ENCODE results near the gene IFI35.
"Not testable (repeated sequence)": the region's sequence is repeated elsewhere in the genome, so short reads cannot be mapped to it uniquely, and the experiment has no call there.

The IFI35 gene

DNA sequence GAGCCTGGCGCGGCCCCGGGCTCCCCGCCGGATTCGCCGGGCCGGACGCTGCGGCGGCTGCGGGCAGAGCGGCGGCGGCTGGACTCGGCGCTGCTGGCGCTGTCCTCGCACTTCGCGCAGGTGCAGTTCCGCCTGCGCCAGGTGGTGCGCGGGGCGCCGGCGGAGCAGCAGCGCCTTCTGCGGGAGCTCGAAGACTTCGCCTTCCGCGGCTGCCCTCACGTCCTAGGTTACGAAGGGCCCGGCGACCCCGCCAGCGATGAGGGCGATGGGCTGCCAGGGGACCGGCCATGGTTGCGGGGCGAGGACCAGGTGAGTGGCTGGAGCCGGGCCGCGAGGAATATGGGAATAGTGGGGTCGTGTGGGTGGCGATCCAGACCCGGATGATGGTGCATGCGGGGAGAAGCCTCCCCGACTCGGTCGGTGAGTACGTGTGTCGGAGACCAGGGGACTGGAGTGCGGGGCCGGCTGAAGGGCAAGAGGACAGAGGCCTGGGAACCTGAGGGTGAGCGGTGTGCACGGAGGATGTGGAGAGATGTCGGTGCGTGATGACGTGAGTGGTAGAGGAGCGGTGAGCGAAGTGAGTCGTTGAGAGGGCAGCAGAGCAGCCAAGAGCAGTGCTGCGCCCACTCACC lies 25.7 kb upstream of the IFI35 start:
- Histone ChIP-seq H3K9ac (ENCODE audit: low read length in 2 of 2) (peak overlapping the region; percentile 72 to 83), H3K27me3 (ENCODE audit: control insufficient read depth in 1 of 2, insufficient read depth in 2 of 2, low read length in 2 of 2) (no peaks in the 10 kb centered on the region), H3K27ac (ENCODE audit: low read length) (peak overlapping the region; percentile 86), H3K36me3 (ENCODE audit: control insufficient read depth in 2 of 2, insufficient read depth in 2 of 2, low read length in 2 of 2) (peaks cover 0 to 4% of the 10 kb centered on the region in 2 donors), H3K9me3 (ENCODE audit: control insufficient read depth in 2 of 2, low read length in 2 of 2) (no peaks in the 10 kb centered on the region), H3K4me1 (ENCODE audit: control insufficient read depth, insufficient read depth, low read length) (peaks cover 30% of the 10 kb centered on the region), H3K4me3 (ENCODE audit: low read length in 2 of 2) (peak overlapping the region; percentile 90 to 97)

DNA sequence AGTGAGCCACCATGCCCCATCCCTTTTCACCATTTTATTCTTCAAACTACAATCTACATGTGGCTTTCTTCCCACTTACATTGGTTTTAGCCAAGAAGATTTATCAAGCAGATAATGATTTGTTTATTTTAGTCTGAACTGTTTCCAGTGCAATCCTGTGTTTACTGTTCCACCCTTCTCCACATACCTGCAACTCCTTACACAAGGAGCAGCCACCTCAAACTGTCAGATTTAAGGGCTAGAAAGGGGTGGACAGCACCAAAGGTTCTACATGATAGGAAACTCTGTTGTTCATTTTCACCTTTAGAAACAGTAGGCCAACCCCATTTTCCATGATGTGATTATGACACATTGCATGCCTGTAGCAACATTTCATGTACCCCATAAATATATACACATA lies 24.3 kb upstream of the IFI35 start:
- H3K9ac ChIP-seq (ENCODE audit: low read length in 2 of 2) = no peak overlapping the region
- no peak overlapping the region for H3K4me3 ChIP-seq (ENCODE audit: low read length in 2 of 2)
- peaks cover 5 to 9% of the 10 kb centered on the region in 2 donors for H3K36me3 ChIP-seq (ENCODE audit: control insufficient read depth in 2 of 2, insufficient read depth in 2 of 2, low read length in 2 of 2)
- H3K27ac ChIP-seq (ENCODE audit: low read length) = no peak overlapping the region
- H3K4me1 ChIP-seq (ENCODE audit: control insufficient read depth, insufficient read depth, low read length) = peaks cover 30% of the 10 kb centered on the region
- H3K27me3 ChIP-seq (ENCODE audit: control insufficient read depth in 1 of 2, insufficient read depth in 2 of 2, low read length in 2 of 2) = no peaks in the 10 kb centered on the region
- no peaks in the 10 kb centered on the region for H3K9me3 ChIP-seq (ENCODE audit: control insufficient read depth in 2 of 2, low read length in 2 of 2)

DNA sequence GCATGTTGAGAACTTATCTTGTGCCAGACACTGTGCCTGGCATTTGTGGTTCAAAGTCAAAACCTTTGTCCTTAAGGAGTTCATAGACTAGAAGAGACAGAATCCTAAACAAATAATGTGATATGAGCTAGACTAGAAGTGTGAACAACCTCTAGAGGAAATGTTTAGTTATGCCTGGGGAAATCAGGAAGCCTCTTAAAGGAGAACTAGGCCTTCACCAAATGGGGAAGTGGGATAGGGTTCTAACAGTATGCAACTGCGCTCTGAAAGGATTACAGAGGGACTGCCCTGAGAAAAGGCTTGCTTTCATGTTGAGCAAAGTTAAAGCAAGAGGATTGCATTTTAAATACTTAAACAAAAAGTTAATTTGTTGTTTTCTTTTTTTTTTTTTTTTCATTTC lies 21.4 kb upstream of the IFI35 start:
- H3K4me1 ChIP-seq (ENCODE audit: control insufficient read depth, insufficient read depth, low read length) = peaks cover 16% of the 10 kb centered on the region
- H3K4me3 ChIP-seq (ENCODE audit: low read length in 2 of 2) = no peak overlapping the region
- no peak overlapping the region for H3K27ac ChIP-seq (ENCODE audit: low read length)
- H3K9ac ChIP-seq (ENCODE audit: low read length in 2 of 2) = no peak overlapping the region
- H3K36me3 ChIP-seq (ENCODE audit: control insufficient read depth in 2 of 2, insufficient read depth in 2 of 2, low read length in 2 of 2) = peaks cover 26 to 29% of the 10 kb centered on the region in 2 donors
- no peaks in the 10 kb centered on the region for H3K27me3 ChIP-seq (ENCODE audit: control insufficient read depth in 1 of 2, insufficient read depth in 2 of 2, low read length in 2 of 2)
- H3K9me3 ChIP-seq (ENCODE audit: control insufficient read depth in 2 of 2, low read length in 2 of 2) = no peaks in the 10 kb centered on the region

DNA sequence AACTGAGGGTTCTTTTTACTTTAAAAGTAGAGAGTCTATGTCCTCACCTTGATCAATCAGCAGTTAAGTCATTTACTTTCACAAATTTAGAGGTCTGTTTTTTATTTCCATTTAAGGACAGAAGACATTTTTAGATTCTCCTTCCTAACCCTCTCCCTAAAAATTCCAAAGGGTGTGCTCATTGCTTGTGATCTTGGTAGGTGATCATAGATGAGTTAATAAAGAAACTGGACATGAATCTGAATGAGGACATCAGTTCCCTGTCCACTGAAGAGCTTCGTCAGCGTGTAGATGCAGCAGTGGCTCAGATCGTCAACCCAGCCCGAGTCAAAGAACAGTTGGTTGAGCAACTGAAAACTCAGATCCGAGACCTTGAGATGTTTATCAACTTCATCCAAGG lies 17.4 kb upstream of the IFI35 start:
- no peaks in the 10 kb centered on the region for H3K9me3 ChIP-seq (ENCODE audit: control insufficient read depth in 2 of 2, low read length in 2 of 2)
- no peaks in the 10 kb centered on the region for H3K4me1 ChIP-seq (ENCODE audit: control insufficient read depth, insufficient read depth, low read length)
- no peak overlapping the region for H3K27ac ChIP-seq (ENCODE audit: low read length)
- peaks cover 42 to 48% of the 10 kb centered on the region in 2 donors for H3K36me3 ChIP-seq (ENCODE audit: control insufficient read depth in 2 of 2, insufficient read depth in 2 of 2, low read length in 2 of 2)
- H3K4me3 ChIP-seq (ENCODE audit: low read length in 2 of 2) = no peak overlapping the region
- H3K9ac ChIP-seq (ENCODE audit: low read length in 2 of 2) = no peak overlapping the region
- H3K27me3 ChIP-seq (ENCODE audit: control insufficient read depth in 1 of 2, insufficient read depth in 2 of 2, low read length in 2 of 2) = no peaks in the 10 kb centered on the region

DNA sequence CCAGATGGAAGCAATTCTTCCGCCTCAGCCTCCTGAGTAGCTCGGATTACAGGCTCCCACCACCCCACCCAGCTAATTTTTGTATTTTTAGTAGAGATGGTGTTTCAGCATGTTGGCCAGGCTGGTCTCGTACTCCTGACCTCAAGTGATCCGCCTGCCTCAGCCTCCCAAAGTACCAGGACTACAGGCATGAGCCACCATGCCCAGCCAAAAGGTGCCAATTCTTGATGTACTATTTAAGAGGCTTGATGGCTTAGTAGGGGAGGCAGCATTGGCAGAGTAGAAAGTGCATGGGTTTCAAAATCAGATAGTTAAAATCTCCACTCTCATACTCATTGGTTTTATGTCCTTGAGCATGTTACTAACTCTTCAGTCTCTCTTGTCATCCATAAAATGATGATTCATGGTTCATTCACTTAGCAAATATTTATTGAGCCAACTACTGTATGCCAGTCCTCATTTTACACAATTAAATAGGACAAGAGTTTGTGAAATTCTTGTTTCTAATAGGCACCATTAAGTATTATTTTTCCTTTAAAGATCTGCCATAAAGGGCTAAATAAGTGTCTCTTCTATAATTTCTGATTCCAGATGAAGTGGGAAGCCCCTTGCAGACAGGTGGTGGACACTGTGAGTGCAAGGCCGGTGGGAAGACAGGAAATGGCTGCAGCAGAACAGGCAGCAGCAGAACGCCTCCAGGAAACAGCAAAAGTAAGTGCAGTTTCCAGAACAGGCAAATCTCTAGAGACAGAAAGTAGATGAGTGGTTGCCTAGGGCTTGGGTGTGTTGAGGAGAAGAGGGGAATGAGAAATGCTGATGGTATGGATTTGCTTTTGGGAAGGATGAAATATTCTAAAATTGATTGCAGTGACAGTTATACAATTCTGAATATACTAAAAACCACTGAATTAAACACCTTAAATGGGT lies 16.6 kb upstream of the IFI35 start:
- H3K27ac ChIP-seq (ENCODE audit: low read length) = no peak overlapping the region
- peaks cover 42 to 46% of the 10 kb centered on the region in 2 donors for H3K36me3 ChIP-seq (ENCODE audit: control insufficient read depth in 2 of 2, insufficient read depth in 2 of 2, low read length in 2 of 2)
- H3K9me3 ChIP-seq (ENCODE audit: control insufficient read depth in 2 of 2, low read length in 2 of 2) = no peaks in the 10 kb centered on the region
- H3K4me3 ChIP-seq (ENCODE audit: low read length in 2 of 2) = no peak overlapping the region
- no peaks in the 10 kb centered on the region for H3K4me1 ChIP-seq (ENCODE audit: control insufficient read depth, insufficient read depth, low read length)
- H3K9ac ChIP-seq (ENCODE audit: low read length in 2 of 2) = no peak overlapping the region
- H3K27me3 ChIP-seq (ENCODE audit: control insufficient read depth in 1 of 2, insufficient read depth in 2 of 2, low read length in 2 of 2) = no peaks in the 10 kb centered on the region

DNA sequence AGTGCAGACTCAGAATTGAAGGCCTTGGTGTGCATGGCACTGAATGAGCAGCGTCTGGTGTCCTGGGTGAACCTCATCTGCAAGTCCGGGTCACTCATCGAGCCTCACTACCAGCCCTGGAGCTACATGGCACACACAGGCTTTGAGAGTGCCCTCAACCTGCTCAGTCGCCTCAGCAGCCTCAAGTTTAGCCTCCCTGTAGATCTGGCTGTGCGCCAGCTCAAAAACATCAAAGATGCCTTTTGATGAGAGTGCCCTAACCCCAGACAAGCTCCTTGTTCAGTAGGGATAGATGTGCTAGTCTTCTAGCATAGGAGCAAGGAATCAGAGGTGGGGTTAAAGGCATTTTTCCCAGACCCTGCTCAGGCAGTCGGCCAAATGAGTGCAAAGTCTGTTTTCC lies 15.1 kb upstream of the IFI35 start:
- Histone ChIP-seq H3K27me3 (ENCODE audit: control insufficient read depth in 1 of 2, insufficient read depth in 2 of 2, low read length in 2 of 2) (no peaks in the 10 kb centered on the region), H3K36me3 (ENCODE audit: control insufficient read depth in 2 of 2, insufficient read depth in 2 of 2, low read length in 2 of 2) (peaks cover 42 to 44% of the 10 kb centered on the region in 2 donors), H3K9me3 (ENCODE audit: control insufficient read depth in 2 of 2, low read length in 2 of 2) (no peaks in the 10 kb centered on the region), H3K27ac (ENCODE audit: low read length) (no peak overlapping the region), H3K4me3 (ENCODE audit: low read length in 2 of 2) (no peak overlapping the region), H3K9ac (ENCODE audit: low read length in 2 of 2) (no peak overlapping the region), H3K4me1 (ENCODE audit: control insufficient read depth, insufficient read depth, low read length) (no peaks in the 10 kb centered on the region)

DNA sequence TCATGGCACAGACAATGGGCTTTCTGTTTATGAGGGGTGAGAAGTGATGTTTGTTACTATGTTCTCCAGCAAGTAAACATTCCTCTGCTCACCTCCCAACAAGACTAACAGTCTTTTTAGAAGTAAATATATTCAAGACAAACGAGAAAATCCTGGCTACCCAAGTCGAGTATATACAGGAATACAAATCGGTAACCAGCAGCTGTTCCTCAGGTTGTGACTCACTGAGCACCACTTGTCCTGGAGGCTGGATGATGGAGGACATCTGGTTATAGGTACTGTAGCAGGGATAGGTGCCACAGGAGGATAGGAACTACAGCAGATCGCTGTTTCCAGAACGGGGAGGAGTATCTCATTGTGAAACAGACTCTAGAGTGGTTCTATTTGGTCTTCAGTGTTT lies 13.7 kb upstream of the IFI35 start:
- peaks cover 6% of the 10 kb centered on the region for H3K4me1 ChIP-seq (ENCODE audit: control insufficient read depth, insufficient read depth, low read length)
- H3K4me3 ChIP-seq (ENCODE audit: low read length in 2 of 2) = no peak overlapping the region
- H3K27ac ChIP-seq (ENCODE audit: low read length) = no peak overlapping the region
- H3K27me3 ChIP-seq (ENCODE audit: control insufficient read depth in 1 of 2, insufficient read depth in 2 of 2, low read length in 2 of 2) = no peaks in the 10 kb centered on the region
- no peaks in the 10 kb centered on the region for H3K9me3 ChIP-seq (ENCODE audit: control insufficient read depth in 2 of 2, low read length in 2 of 2)
- H3K9ac ChIP-seq (ENCODE audit: low read length in 2 of 2) = no peak overlapping the region
- peaks cover 34 to 35% of the 10 kb centered on the region in 2 donors for H3K36me3 ChIP-seq (ENCODE audit: control insufficient read depth in 2 of 2, insufficient read depth in 2 of 2, low read length in 2 of 2)

DNA sequence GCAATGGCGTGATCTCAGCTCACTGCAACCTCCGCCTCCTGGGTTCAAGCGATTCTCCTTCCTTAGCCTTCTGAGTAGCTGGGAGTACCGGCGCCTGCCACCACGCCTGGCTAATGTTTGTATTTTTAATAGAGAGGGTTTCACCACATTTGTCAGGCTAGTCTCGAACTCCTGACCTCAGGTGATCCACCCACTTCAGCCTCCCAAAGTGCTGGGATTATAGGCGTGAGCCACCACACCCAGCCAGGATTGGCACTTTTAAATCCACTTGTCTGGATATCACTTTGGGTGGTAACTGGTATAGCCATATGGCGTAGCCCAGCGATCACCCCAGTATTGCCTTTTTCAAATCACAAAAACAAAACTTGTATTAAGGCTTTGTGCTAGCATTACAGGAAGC lies 12.7 kb upstream of the IFI35 start:
- H3K4me1 ChIP-seq (ENCODE audit: control insufficient read depth, insufficient read depth, low read length) = peaks cover 11% of the 10 kb centered on the region
- H3K27ac ChIP-seq (ENCODE audit: low read length); H3K27me3 ChIP-seq (ENCODE audit: control insufficient read depth in 1 of 2, insufficient read depth in 2 of 2, low read length in 2 of 2); H3K4me3 ChIP-seq (ENCODE audit: low read length in 2 of 2); H3K9me3 ChIP-seq (ENCODE audit: control insufficient read depth in 2 of 2, low read length in 2 of 2); H3K9ac ChIP-seq (ENCODE audit: low read length in 2 of 2): not testable (repeated sequence)
- peaks cover 26 to 32% of the 10 kb centered on the region in 2 donors for H3K36me3 ChIP-seq (ENCODE audit: control insufficient read depth in 2 of 2, insufficient read depth in 2 of 2, low read length in 2 of 2)

DNA sequence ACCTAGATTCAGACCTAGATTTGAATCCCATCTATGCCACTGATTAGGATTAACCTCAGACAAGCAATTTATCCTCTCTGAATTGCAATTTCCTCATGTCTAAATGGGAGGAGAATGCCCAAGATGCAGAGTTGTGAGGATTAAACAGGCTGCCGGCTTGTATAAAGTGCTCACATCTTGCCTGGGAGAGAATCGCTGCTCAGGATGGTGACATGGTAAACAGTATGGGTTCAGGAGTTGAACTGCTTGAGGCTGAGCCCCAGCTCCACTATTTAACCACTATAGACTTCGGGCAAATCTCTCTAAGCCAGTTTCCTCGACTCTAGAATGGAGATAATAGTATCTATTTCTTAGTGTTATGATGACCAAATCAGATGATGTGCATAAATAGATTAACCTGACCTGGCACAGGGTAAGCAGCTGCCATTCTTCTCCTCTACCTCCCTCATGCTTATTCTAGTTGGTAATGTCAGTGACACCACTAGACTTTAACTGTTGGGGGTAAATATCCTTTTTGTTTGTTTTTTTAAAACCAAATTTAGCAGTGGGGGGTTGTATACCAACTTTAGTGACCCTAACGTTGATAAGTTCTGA lies 9.1 kb upstream of the IFI35 start:
- Histone ChIP-seq H3K27me3 (ENCODE audit: control insufficient read depth in 1 of 2, insufficient read depth in 2 of 2, low read length in 2 of 2) (no peaks in the 10 kb centered on the region), H3K9ac (ENCODE audit: low read length in 2 of 2) (peak overlapping the region; percentile 22 to 75), H3K4me3 (ENCODE audit: low read length in 2 of 2) (peak overlapping the region; percentile 31 to 96), H3K36me3 (ENCODE audit: control insufficient read depth in 2 of 2, insufficient read depth in 2 of 2, low read length in 2 of 2) (peaks cover 5 to 26% of the 10 kb centered on the region in 2 donors), H3K9me3 (ENCODE audit: control insufficient read depth in 2 of 2, low read length in 2 of 2) (no peaks in the 10 kb centered on the region), H3K4me1 (ENCODE audit: control insufficient read depth, insufficient read depth, low read length) (peaks cover 22% of the 10 kb centered on the region), H3K27ac (ENCODE audit: low read length) (peak overlapping the region; percentile 96)

DNA sequence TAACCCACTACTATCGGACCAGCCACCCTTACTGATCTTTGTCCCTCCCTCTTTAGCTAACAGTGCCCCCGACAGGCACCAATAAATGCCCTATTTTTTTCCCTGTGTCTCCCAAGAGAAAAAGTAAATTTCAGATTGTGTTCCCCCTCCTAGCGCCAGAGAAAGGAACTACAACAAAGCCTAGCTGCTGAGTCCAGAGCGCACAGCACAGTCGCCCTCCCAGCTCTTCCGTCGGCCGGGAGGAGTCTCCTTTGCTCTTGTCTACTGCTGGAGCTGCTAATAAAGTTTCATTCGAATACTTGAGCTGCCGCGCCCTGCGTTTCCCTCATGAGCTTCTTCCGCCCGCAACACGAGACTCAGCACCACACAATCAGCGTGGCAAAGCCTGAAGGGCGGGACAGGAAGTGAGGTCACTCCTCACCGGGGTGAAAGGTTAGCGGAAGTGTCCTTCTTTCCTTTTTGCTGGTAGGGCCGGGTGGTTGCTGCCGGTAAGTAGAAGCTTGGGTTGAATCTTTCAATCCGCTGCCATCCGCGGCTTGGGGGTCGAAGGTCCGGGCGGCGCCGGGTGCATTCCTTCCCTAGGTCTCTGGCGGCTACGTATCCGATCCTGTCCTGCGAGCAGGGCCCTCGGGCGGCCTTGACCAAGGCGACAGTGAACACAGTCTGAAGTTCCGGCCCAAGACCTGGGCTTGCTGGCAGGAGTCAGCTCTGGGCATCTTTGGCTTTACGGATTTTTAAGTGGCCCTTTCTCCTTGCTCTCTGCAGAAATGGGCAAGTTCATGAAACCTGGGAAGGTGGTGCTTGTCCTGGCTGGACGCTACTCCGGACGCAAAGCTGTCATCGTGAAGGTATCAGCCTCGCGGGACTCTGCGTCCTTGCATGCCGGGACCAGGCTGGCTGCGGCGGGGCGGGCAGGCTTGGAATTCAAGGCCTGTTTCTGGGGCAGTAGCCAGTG lies 8.3 kb upstream of the IFI35 start, which contains the start of gene RPL27:
Gene RPL27, plus strand, starts transcription at position 436 of the 955 bp plus-strand sequence. Its CDS starts 332 bp downstream, at position 768.
- H3K9ac ChIP-seq (ENCODE audit: low read length in 2 of 2) = peak within 1 kb of the TSS; percentile 99
- H3K36me3 ChIP-seq (ENCODE audit: control insufficient read depth in 2 of 2, insufficient read depth in 2 of 2, low read length in 2 of 2) = peaks cover 8 to 29% of the 10 kb centered on the region in 2 donors
- H3K27ac ChIP-seq (ENCODE audit: low read length) = peak within 1 kb of the TSS; percentile 96
- H3K9me3 ChIP-seq (ENCODE audit: control insufficient read depth in 2 of 2, low read length in 2 of 2) = no peaks in the 10 kb centered on the region
- H3K4me3 ChIP-seq (ENCODE audit: low read length in 2 of 2) = peak within 1 kb of the TSS; percentile 95 to 96
- no peaks in the 10 kb centered on the region for H3K27me3 ChIP-seq (ENCODE audit: control insufficient read depth in 1 of 2, insufficient read depth in 2 of 2, low read length in 2 of 2)
- H3K4me1 ChIP-seq (ENCODE audit: control insufficient read depth, insufficient read depth, low read length) = peaks cover 22% of the 10 kb centered on the region

Measured in stomach smooth muscle (tissue), 2 donors.